Endothelial cell of umbilical vein (primary cell): ENCODE results near the gene NRG3.

Source experiments
- CTCF ChIP-seq, 2 donors: IDR thresholded peaks; 1 replicate in 1 of 2; 2 replicates in 1 of 2; pipeline ENCODE4 v1.5.1; 2011; ENCODE audit warnings: low read length in 2 of 2, mild to moderate bottlenecking in 2 of 2, moderate library complexity in 2 of 2, control low read depth in 1 of 2, inconsistent platforms in 1 of 2, low read depth in 1 of 2; ENCODE audit not compliant: insufficient read depth in 1 of 2; ENCODE audit errors: extremely low read depth in 1 of 2
- EZH2 ChIP-seq: IDR thresholded peaks from 2 replicates; pipeline ENCODE4 v1.6.1; 2012; ENCODE audit warnings: borderline replicate concordance, low read depth, mild to moderate bottlenecking, moderate library complexity, low read length, inconsistent platforms; ENCODE audit not compliant: severe bottlenecking
- FOS ChIP-seq: IDR thresholded peaks from 2 replicates; pipeline ENCODE4 v1.6.1; 2011; ENCODE audit warnings: mild to moderate bottlenecking, low read length, moderate library complexity, borderline replicate concordance; ENCODE audit not compliant: insufficient read depth
- MYC ChIP-seq: IDR thresholded peaks from one replicate; pipeline ENCODE4 v1.6.1; 2011; ENCODE audit warnings: mild to moderate bottlenecking, low read depth, low read length
- POLR2A ChIP-seq: IDR thresholded peaks from 2 replicates; pipeline ENCODE4 v1.6.1; 2012; ENCODE audit warnings: low read depth, mild to moderate bottlenecking, control low read depth, low read length
- POLR2AphosphoS5 ChIP-seq: IDR thresholded peaks from 2 replicates; pipeline ENCODE4 v1.6.1; 2012; ENCODE audit warnings: low read depth, mild to moderate bottlenecking, control low read depth, low read length, moderate library complexity; ENCODE audit not compliant: insufficient read depth
- TF ChIP-seq, protein P1 (sequence below): IDR thresholded peaks from 2 replicates; pipeline ENCODE4 v1.6.1; 2011; ENCODE audit not compliant: insufficient read depth, insufficient read length

GRCh38 chr10:82267960-82268359 is 393.0 kb downstream of the NRG3 start:
- TF ChIP-seq CTCF (IDR thresholded peaks at IDR 0.05; ENCODE audit: extremely low read depth in 1 of 2, insufficient read depth in 1 of 2, low read depth in 1 of 2, low read length in 2 of 2) (no peak), EZH2 (no peak), MYC (no peak), POLR2AphosphoS5 (no peak), FOS (no peak), POLR2A (no peak)
- TF ChIP-seq, protein P1, sequence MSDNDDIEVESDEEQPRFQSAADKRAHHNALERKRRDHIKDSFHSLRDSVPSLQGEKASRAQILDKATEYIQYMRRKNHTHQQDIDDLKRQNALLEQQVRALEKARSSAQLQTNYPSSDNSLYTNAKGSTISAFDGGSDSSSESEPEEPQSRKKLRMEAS: no peak
